Osteocyte (in vitro differentiated cells): ENCODE results near the gene SPOPL. TPM values are rescaled to one million over a fixed set of nuclear protein-coding genes. Genes with fewer than 3 reads are reported as not detected.

Experiments
- DNase-seq: peaks from one replicate; pipeline ENCODE4 v3.0.0; 2021; ENCODE audit warnings: mixed read lengths; ENCODE audit not compliant: unreplicated experiment; ENCODE audit errors: extremely low spot score
- H3K27ac Mint-ChIP-seq: one replicate; pipeline ENCODE4 v1.8.0; 2021; ENCODE audit warnings: mild to moderate bottlenecking, mixed read lengths; ENCODE audit not compliant: unreplicated experiment
- H3K27me3 Mint-ChIP-seq: one replicate; pipeline ENCODE4 v1.8.0; 2021; ENCODE audit warnings: mixed read lengths; ENCODE audit not compliant: unreplicated experiment
- H3K36me3 Mint-ChIP-seq: one replicate; pipeline ENCODE4 v1.8.0; 2021; ENCODE audit warnings: mixed read lengths; ENCODE audit not compliant: unreplicated experiment
- H3K4me1 Mint-ChIP-seq: one replicate; pipeline ENCODE4 v1.8.0; 2021; ENCODE audit warnings: mixed read lengths; ENCODE audit not compliant: unreplicated experiment
- H3K4me3 Mint-ChIP-seq: one replicate; pipeline ENCODE4 v1.8.0; 2021; ENCODE audit warnings: mild to moderate bottlenecking, moderate library complexity, mixed read lengths; ENCODE audit not compliant: unreplicated experiment
- H3K9me3 Mint-ChIP-seq: one replicate; pipeline ENCODE4 v1.8.0; 2021; ENCODE audit warnings: mixed read lengths; ENCODE audit not compliant: unreplicated experiment
- total RNA-seq: library from RNA; stranded (reverse); gene quantifications from 2 replicates; pipeline ENCODE4 v1.2.1, GENCODE V29; 2021
- TF ChIP-seq, protein P1 (sequence below): fragments of 200-600 bp; sonication (generic); IDR thresholded peaks from 2 replicates; pipeline ENCODE4 v1.5.0; 2021; ENCODE audit warnings: antibody characterized with exemption, mild to moderate bottlenecking, moderate library complexity

The SPOPL gene
- total RNA-seq, 1 donor from 2014 or later, result 13.3 TPM

DNA sequence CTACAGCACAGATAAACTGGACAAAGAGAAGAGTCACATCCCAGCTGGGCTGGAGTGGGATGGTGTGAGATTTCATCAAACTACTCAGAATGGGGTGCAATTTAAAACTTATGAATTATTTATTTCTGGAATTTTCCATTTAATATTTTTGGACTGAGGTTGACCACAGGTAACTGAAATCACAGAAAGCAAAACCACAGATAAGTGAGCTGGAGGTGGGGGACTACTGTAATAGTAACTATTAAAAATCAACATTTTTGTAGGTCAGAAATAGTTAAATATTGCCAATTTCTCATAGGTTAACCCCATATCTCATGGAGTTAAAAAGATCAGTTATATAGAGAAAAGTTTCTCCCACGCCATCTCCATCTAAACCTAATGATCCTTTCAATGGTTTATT, 88.1 kb downstream of the SPOPL start:
- Mint-ChIP-seq H3K4me1 (no peaks in the 10 kb centered on the region), H3K4me3 (no peak overlapping the region), H3K36me3 (peaks cover 5% of the 10 kb centered on the region), H3K9me3 (peaks cover 11% of the 10 kb centered on the region), H3K27me3 (no peaks in the 10 kb centered on the region), H3K27ac (no peak overlapping the region)
- TF ChIP-seq, protein P1, sequence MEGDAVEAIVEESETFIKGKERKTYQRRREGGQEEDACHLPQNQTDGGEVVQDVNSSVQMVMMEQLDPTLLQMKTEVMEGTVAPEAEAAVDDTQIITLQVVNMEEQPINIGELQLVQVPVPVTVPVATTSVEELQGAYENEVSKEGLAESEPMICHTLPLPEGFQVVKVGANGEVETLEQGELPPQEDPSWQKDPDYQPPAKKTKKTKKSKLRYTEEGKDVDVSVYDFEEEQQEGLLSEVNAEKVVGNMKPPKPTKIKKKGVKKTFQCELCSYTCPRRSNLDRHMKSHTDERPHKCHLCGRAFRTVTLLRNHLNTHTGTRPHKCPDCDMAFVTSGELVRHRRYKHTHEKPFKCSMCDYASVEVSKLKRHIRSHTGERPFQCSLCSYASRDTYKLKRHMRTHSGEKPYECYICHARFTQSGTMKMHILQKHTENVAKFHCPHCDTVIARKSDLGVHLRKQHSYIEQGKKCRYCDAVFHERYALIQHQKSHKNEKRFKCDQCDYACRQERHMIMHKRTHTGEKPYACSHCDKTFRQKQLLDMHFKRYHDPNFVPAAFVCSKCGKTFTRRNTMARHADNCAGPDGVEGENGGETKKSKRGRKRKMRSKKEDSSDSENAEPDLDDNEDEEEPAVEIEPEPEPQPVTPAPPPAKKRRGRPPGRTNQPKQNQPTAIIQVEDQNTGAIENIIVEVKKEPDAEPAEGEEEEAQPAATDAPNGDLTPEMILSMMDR, result no peak
- no peak for DNase-seq

DNA sequence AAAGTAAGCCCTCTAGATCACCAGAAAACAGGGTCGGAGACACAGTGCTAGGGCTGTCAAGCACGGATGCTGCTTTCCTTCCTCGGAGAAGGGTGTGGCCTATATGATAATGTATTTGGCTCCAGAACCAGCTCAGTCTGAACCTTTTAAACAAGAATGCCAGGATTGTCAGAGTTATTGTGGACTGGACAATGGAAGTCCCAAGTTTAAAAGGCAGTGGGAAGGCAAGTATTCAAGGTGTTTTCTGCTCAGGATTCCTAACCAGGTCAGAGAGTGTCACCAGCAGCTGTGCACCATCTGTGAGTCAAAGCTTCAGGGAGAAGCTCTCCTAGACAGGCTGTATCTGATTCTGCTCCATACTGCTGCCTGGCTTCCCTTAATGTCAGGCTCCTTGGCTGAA, 94.8 kb downstream of the SPOPL start:
- peaks cover 4% of the 10 kb centered on the region for H3K36me3 Mint-ChIP-seq
- no peaks in the 10 kb centered on the region for H3K27me3 Mint-ChIP-seq
- peaks cover 11% of the 10 kb centered on the region for H3K9me3 Mint-ChIP-seq
- DNase-seq, result no peak
- H3K4me3 Mint-ChIP-seq, result no peak overlapping the region
- H3K27ac Mint-ChIP-seq, result no peak overlapping the region
- TF ChIP-seq, protein P1, result no peak
- no peaks in the 10 kb centered on the region for H3K4me1 Mint-ChIP-seq

- Mint-ChIP-seq H3K4me1 (no peaks in the 10 kb centered on the region), H3K4me3 (no peak overlapping the region), H3K36me3 (no peaks in the 10 kb centered on the region), H3K27ac (no peak overlapping the region), H3K27me3 (no peaks in the 10 kb centered on the region), H3K9me3 (no peaks in the 10 kb centered on the region)
- TF ChIP-seq, protein P1, result no peak
- no peak for DNase-seq
Measured at GRCh38 chr2:138600732-138601457, 99.3 kb downstream of the SPOPL start.

- H3K4me3 Mint-ChIP-seq, result no peak overlapping the region
- TF ChIP-seq, protein P1, result no peak
- no peaks in the 10 kb centered on the region for H3K9me3 Mint-ChIP-seq
- no peaks in the 10 kb centered on the region for H3K36me3 Mint-ChIP-seq
- H3K27me3 Mint-ChIP-seq, result no peaks in the 10 kb centered on the region
- no peaks in the 10 kb centered on the region for H3K4me1 Mint-ChIP-seq
- no peak overlapping the region for H3K27ac Mint-ChIP-seq
- no peak for DNase-seq
Measured at GRCh38 chr2:138601458-138602165, 100.0 kb downstream of the SPOPL start.

GRCh38 chr2:138602166-138602460, 100.5 kb downstream of the SPOPL start:
- H3K9me3 Mint-ChIP-seq, result no peaks in the 10 kb centered on the region
- H3K36me3 Mint-ChIP-seq, result no peaks in the 10 kb centered on the region
- H3K4me1 Mint-ChIP-seq, result no peaks in the 10 kb centered on the region
- H3K4me3 Mint-ChIP-seq, result no peak overlapping the region
- DNase-seq, result no peak
- TF ChIP-seq, protein P1, result no peak
- H3K27ac Mint-ChIP-seq, result no peak overlapping the region
- H3K27me3 Mint-ChIP-seq, result no peaks in the 10 kb centered on the region
